AG09319 (cell line): ENCODE measurements around the gene PLPP7.

ENCODE experiments used
- DNase-seq: peaks from one replicate; pipeline ENCODE4 v3.0.0-alpha.2; 2010; ENCODE audit warnings: low read depth; ENCODE audit errors: extremely low read depth
- TF ChIP-seq, protein P1 (sequence below): IDR thresholded peaks from 2 replicates; pipeline ENCODE4 v1.5.1; 2011; ENCODE audit warnings: low read depth, mild to moderate bottlenecking, inconsistent platforms, low read length, moderate library complexity

Gene PLPP7

GRCh38 chr9:131279863-131280570 is 9.5 kb upstream of the PLPP7 start:
- TF ChIP-seq, protein P1, sequence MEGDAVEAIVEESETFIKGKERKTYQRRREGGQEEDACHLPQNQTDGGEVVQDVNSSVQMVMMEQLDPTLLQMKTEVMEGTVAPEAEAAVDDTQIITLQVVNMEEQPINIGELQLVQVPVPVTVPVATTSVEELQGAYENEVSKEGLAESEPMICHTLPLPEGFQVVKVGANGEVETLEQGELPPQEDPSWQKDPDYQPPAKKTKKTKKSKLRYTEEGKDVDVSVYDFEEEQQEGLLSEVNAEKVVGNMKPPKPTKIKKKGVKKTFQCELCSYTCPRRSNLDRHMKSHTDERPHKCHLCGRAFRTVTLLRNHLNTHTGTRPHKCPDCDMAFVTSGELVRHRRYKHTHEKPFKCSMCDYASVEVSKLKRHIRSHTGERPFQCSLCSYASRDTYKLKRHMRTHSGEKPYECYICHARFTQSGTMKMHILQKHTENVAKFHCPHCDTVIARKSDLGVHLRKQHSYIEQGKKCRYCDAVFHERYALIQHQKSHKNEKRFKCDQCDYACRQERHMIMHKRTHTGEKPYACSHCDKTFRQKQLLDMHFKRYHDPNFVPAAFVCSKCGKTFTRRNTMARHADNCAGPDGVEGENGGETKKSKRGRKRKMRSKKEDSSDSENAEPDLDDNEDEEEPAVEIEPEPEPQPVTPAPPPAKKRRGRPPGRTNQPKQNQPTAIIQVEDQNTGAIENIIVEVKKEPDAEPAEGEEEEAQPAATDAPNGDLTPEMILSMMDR = no peak
- DNase-seq = no peak

DNA sequence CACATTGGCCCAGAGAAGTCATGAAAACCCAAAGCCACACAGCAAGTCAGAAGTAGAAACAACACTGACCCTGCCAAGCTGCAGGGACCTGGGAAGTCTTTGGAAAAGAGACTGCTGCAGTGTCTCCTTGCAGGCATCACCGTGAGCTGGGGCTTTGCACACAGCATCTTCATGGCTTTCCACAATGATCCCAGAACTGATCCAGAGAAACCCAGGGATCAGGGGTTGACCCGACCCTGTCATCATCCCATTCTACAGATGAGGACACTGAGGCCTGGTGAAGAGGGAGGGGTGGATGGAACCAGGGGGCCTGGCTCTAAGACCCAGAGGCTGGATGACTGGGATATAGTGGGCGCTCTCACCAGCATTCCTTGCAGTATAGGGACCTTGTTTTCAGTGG is 8.9 kb upstream of the PLPP7 start:
- DNase-seq = no peak
- TF ChIP-seq, protein P1 = no peak

DNA sequence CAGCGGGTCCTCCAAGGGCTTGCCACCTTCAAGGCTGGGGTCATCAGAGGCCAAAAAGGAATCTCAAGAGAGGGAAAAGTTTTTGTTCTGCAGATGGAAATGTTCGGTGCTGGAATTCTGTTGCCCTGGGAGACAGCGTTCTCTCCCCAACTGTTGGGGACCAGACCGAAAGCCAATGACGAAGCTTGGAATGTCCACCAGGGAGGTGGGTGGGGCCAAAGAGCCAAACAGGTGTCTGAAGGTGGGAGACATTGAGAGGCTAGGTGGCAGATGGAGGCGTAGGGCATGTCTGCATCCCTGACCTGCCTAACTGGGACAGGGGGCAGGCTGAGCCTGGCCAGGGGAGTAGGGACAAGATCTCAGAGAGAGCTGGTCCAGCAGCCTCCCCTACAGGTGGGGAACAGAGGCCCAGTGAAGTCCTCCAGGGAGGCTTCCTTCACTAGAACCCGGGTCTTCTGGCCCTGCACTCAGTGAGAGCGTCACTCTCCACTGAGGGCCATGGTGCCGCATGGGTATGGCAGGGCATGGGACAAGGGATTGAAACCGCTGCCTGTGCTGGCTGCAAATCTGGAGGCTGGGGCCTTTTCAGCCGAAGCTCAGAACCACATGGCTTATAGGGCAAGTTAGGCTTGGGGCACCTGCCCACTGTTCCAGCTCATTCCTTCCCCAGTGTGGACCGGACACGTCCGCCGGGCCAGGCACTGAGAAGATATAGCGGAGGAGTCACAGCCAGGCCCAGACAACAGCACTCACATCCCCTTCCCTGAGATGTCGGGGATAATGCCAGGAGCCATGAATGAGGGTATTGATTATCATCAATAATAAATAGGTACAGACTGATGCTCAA is 8.2 kb upstream of the PLPP7 start:
- no peak for DNase-seq

GRCh38 chr9:131282175-131282574 is 7.3 kb upstream of the PLPP7 start:
- DNase-seq = no peak
- TF ChIP-seq, protein P1 = no peak

More for the DNA sequence above, 8.2 kb upstream of the PLPP7 start:
- TF ChIP-seq, protein P1 = no peak

DNA sequence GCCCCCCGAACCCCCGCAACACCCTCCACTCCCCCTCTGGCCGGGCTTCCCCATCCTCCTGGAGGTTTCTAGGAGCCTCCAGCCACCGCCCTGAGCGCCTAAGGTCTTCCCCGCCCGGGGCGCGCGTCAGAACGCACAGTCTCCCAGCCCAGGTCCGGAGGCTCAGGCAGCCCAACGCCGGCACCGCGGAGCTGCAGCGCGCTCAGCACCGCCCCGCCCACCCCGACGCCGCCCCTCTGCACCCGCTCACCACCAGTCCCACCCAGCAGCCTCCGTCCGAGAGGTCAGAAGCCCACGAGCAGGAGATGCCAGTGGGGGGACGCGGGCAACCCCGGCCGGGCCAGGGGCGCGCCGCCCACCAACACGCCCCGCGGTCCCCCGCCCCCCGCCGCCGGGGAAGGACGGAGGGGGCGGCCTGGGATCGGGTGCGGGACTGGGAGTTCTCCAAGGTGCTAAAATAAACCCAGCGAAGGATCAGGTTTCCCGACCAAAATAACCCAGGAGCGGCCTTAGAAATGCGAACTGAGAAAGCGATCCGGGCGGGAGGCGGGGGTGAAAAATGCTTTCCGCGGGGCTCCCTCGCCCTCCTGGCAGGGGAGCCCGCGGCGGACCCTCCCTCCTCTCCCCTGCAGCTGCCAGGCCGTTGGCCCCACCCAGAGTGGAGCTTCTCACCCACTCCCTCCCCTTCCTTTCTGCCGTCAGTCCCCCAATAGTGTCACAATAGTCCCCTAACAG is 6.7 kb upstream of the PLPP7 start:
- no peak for DNase-seq
- TF ChIP-seq, protein P1 = no peak

GRCh38 chr9:131284856-131285255 is 4.7 kb upstream of the PLPP7 start:
- DNase-seq = no peak
- TF ChIP-seq, protein P1 = no peak
